Thyroid gland (tissue), 4 donors: Measurements from ENCODE around the gene PPP5C.
"Not testable (repeated sequence)": the region's sequence is repeated elsewhere in the genome, so short reads cannot be mapped to it uniquely, and the experiment has no call there.

Experiments used
- CTCF ChIP-seq, 6 experiments: fragments of 200-600 bp in 3 of 6; fragments of 450-650 bp in 3 of 6; sonication (generic) in 3 of 6; IDR thresholded peaks; one replicate each; pipeline ENCODE4 v1.5.1; 2016 to 2019; ENCODE audit warnings: antibody characterized with exemption in 6 of 6, mild to moderate bottlenecking in 2 of 6, inconsistent platforms in 1 of 6, moderate library complexity in 1 of 6
- POLR2A ChIP-seq, 2 donors: fragments of 450-650 bp; IDR thresholded peaks; one replicate each; pipeline ENCODE4 v1.6.1; 2017; ENCODE audit warnings: antibody characterized with exemption in 2 of 2, mild to moderate bottlenecking in 2 of 2, moderate library complexity in 1 of 2

GRCh38 chr19:46415804-46416709, 69.2 kb downstream of the PPP5C start:
- not testable (repeated sequence) for TF ChIP-seq CTCF (IDR thresholded peaks at IDR 0.05)
- peak in 1 of 2 donors; percentile 37 for TF ChIP-seq POLR2A (IDR thresholded peaks at IDR 0.05)
